UCSD-AML1 (cell line): ENCODE results near the gene EPB41L4A.
"Not testable (repeated sequence)": the region's sequence is repeated elsewhere in the genome, so short reads cannot be mapped to it uniquely, and the experiment has no call there.

ENCODE experiments used
- DNase-seq: peaks from one replicate; lab custom pipeline; 2025; ENCODE audit not compliant: unreplicated experiment; lab: John Stamatoyannopoulos, UW

Gene EPB41L4A

GRCh38 chr5:112263469-112263868 is 155.6 kb downstream of the EPB41L4A start:
- DNase-seq: no peak

- no peak for DNase-seq
Observed at GRCh38 chr5:112258571-112258970, 160.5 kb downstream of the EPB41L4A start.

- DNase-seq: no peak
Observed at GRCh38 chr5:112257976-112258375, 161.1 kb downstream of the EPB41L4A start.

- no peak for DNase-seq
Observed at GRCh38 chr5:112257005-112257404, 162.1 kb downstream of the EPB41L4A start.

GRCh38 chr5:112254303-112254702 is 164.8 kb downstream of the EPB41L4A start:
- DNase-seq: no peak

- DNase-seq: no peak
Observed at GRCh38 chr5:112253478-112254250, 165.4 kb downstream of the EPB41L4A start.

GRCh38 chr5:112250551-112250950 is 168.5 kb downstream of the EPB41L4A start:
- no peak for DNase-seq

- no peak for DNase-seq
Observed at GRCh38 chr5:112248623-112249022, 170.5 kb downstream of the EPB41L4A start.

- no peak for DNase-seq
Observed at GRCh38 chr5:112247960-112248359, 171.1 kb downstream of the EPB41L4A start.

- no peak for DNase-seq
Observed at GRCh38 chr5:112245656-112246055, 173.4 kb downstream of the EPB41L4A start.

- no peak for DNase-seq
Observed at GRCh38 chr5:112239996-112240395, 179.1 kb downstream of the EPB41L4A start.

- DNase-seq: no peak
Observed at GRCh38 chr5:112238473-112238872, 180.6 kb downstream of the EPB41L4A start.

GRCh38 chr5:112237456-112237855 is 181.6 kb downstream of the EPB41L4A start:
- DNase-seq: no peak

- DNase-seq: no peak
Observed at GRCh38 chr5:112234000-112234399, 185.1 kb downstream of the EPB41L4A start.

GRCh38 chr5:112232667-112233066 is 186.4 kb downstream of the EPB41L4A start:
- DNase-seq: no peak

- no peak for DNase-seq
Observed at GRCh38 chr5:112230606-112231005, 188.5 kb downstream of the EPB41L4A start.

- DNase-seq: no peak
Observed at GRCh38 chr5:112228667-112229066, 190.4 kb downstream of the EPB41L4A start.

GRCh38 chr5:112227911-112228631 is 191.0 kb downstream of the EPB41L4A start:
- DNase-seq: no peak

GRCh38 chr5:112226215-112226614 is 192.9 kb downstream of the EPB41L4A start:
- DNase-seq: no peak

- DNase-seq: not testable (repeated sequence)
Observed at GRCh38 chr5:112222997-112223396, 196.1 kb downstream of the EPB41L4A start.

- no peak for DNase-seq
Observed at GRCh38 chr5:112221128-112221527, 197.9 kb downstream of the EPB41L4A start.

GRCh38 chr5:112219000-112219399 is 200.1 kb downstream of the EPB41L4A start:
- no peak for DNase-seq
